GM12892 (cell line): Measurements from ENCODE around the gene RBM33.

Experiments used
- POLR2A ChIP-seq: IDR thresholded peaks from 2 replicates; pipeline ENCODE4 v1.6.1; 2011; ENCODE audit warnings: low read depth, low read length, control low read depth
- POLR2AphosphoS5 ChIP-seq: IDR thresholded peaks from 2 replicates; pipeline ENCODE4 v1.6.1; 2011; ENCODE audit warnings: low read depth, low read length, control low read depth

- no peak for TF ChIP-seq POLR2A
- no peak for TF ChIP-seq POLR2AphosphoS5
Observed at GRCh38 chr7:155755026-155755425, 110.6 kb downstream of the RBM33 start.
